ENCODE measurements around the gene PSEN1.

The PSEN1 gene

DNA sequence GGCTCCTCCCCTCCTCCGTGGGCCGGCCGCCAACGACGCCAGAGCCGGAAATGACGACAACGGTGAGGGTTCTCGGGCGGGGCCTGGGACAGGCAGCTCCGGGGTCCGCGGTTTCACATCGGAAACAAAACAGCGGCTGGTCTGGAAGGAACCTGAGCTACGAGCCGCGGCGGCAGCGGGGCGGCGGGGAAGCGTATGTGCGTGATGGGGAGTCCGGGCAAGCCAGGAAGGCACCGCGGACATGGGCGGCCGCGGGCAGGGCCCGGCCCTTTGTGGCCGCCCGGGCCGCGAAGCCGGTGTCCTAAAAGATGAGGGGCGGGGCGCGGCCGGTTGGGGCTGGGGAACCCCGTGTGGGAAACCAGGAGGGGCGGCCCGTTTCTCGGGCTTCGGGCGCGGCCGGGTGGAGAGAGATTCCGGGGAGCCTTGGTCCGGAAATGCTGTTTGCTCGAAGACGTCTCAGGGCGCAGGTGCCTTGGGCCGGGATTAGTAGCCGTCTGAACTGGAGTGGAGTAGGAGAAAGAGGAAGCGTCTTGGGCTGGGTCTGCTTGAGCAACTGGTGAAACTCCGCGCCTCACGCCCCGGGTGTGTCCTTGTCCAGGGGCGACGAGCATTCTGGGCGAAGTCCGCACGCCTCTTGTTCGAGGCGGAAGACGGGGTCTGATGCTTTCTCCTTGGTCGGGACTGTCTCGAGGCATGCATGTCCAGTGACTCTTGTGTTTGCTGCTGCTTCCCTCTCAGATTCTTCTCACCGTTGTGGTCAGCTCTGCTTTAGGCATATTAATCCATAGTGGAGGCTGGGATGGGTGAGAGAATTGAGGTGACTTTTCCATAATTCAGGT, at the start of gene PSEN1:
TSS of gene PSEN1 (plus strand) at position 121 of the 839 bp plus-strand sequence. CDS start 11,513 bp downstream, outside the sequence.
- DNase-seq (ENCODE audit: low read depth in 3 of 3), result peak; percentile 95 to 98 (median 98)

- no peak for DNase-seq (ENCODE audit: low read depth in 3 of 3)
Measured at GRCh38 chr14:73091044-73091443, 45.3 kb upstream of the PSEN1 start.

DNA sequence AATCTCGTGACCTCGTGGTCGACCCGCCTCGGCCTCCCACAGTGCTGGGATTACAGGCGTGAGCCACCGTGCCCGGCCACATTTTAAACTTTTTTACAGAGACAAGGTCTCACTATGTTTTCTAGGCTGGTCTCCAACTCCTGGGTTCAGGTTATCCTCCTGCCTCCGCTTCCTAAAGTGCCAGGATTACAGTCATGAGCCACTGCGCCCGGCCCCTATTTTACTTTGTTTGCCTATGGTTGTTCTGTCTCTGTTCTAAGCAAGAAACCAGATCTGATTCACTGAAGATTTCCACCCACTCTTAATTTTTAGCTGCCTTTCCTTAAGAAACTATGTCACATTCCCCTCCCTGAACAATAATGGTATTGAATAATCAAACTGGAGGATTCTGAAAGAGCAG, 38.9 kb upstream of the PSEN1 start:
- DNase-seq (ENCODE audit: low read depth in 3 of 3), result no peak

- DNase-seq (ENCODE audit: low read depth in 3 of 3), result no peak
Measured at GRCh38 chr14:73100334-73100733, 36.0 kb upstream of the PSEN1 start.

DNA sequence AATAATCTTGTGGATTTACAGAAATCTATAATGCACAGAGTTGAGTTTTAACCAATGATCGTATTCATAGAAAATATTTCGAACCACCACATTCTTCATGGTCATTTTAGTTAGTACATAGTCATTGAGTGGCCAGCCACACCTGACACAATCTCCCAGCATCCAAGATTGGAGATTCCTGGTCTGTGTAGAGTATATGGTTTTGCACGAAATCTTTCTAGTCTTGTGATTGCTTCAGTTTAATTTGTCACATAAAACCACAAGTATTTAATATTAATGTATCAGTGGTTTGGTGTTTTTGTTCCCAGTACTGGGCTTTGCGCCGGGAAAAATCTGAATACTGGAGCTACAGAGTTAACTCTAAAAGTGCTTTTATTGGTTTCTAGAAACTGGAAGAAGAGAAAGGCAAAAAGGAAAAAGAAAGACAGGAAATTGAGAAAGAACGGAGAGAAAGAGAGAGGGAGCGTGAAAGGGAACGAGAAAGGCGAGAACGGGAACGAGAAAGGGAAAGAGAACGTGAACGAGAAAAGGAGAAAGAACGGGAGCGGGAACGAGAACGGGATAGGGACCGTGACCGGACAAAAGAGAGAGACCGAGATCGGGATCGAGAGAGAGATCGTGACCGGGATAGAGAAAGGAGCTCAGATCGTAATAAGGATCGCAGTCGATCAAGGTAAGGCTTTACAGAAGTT, 33.4 kb upstream of the PSEN1 start:
- no peak for DNase-seq (ENCODE audit: low read depth in 3 of 3)

GRCh38 chr14:73105050-73105449, 31.3 kb upstream of the PSEN1 start:
- no peak for DNase-seq (ENCODE audit: low read depth in 3 of 3)

DNA sequence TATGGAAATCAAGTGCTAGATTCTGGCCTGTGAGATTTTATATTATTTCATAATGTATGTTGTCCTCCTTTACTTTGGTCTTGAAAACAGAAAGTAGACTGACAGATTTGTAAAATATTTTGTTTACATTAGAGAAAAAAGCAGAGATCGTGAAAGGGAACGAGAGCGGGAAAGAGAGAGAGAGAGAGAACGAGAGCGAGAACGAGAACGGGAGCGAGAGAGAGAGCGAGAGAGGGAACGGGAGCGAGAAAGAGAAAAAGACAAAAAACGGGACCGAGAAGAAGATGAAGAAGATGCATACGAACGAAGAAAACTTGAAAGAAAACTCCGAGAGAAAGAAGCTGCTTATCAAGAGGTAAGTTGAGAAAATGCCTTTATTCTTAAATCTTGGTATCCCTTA, 30.6 kb upstream of the PSEN1 start:
- no peak for DNase-seq (ENCODE audit: low read depth in 3 of 3)

DNA sequence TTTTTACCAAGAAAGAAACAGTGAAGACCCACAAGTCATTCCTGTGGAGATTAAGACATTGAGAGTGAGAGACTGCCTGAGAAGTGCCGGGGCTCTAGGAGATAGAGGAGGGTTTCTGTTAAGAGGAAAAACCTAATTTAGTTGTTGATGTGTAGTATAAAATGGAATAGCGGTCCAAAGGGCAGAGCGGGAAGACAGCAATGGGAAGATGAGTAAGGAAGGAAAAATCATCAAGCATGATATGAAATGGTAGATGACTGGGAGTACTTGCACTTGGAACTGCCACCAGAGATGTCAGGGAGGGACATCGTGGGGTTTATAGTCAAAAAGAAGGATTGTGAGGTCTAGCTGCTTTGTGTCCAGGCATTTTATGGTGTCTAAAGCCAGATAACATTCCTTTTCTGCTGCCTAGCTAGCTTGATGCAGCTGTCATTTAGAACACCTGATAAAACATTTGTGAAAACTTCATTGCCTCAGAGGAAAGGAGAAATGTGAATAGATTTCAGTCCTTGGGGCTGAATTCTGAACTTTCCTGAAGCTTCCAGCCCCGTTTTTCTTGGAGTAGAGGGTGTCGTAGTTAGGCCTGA, 20.1 kb upstream of the PSEN1 start:
- DNase-seq (ENCODE audit: low read depth in 3 of 3), result no peak

DNA sequence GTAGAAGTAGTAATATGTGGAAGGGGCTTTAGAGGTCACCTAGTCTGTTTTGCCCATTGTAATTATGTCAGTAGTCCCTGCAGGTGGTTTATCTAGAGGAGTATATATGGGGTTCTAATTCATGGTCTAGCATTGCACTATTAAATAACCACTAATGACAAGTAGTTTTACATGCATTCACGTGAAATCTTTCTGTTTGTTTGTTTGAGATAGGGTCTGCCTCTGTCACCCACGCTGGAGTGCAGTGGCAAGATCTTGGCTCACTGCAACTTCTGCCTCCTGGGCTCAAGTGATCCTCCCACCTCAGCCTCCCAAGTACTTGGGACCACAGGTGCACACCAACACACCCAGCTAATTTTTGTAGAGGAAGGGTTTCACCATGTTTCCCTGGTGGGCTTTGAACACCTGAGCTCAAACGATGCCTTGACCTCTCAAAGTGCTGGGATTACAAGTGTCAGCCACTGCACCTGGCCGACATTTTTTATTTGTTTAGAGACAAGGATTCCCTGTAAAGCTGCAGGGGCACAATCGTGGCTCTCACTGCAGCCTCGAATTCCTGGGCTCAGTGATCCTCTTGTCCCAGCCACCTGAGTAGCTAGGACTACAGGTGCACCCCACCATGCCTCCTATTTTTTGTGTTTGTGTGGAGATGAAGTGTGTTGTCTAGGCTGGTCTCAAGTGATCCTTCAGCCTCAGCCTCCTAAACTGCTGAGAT, 12.0 kb upstream of the PSEN1 start:
- DNase-seq (ENCODE audit: low read depth in 3 of 3), result no peak

GRCh38 chr14:73125169-73125588, 11.1 kb upstream of the PSEN1 start:
- no peak for DNase-seq (ENCODE audit: low read depth in 3 of 3)

- DNase-seq (ENCODE audit: low read depth in 3 of 3), result no peak
Measured at GRCh38 chr14:73125746-73126145, 10.6 kb upstream of the PSEN1 start.

- DNase-seq (ENCODE audit: low read depth in 3 of 3), result no peak
Measured at GRCh38 chr14:73133795-73134194, 2.5 kb upstream of the PSEN1 start.

- no peak for DNase-seq (ENCODE audit: low read depth in 3 of 3)
Measured at GRCh38 chr14:73136085-73136386, 271 bp upstream of the PSEN1 start.

GRCh38 chr14:73140811-73141323, 4.6 kb downstream of the PSEN1 start:
- DNase-seq (ENCODE audit: low read depth in 3 of 3), result no peak

DNA sequence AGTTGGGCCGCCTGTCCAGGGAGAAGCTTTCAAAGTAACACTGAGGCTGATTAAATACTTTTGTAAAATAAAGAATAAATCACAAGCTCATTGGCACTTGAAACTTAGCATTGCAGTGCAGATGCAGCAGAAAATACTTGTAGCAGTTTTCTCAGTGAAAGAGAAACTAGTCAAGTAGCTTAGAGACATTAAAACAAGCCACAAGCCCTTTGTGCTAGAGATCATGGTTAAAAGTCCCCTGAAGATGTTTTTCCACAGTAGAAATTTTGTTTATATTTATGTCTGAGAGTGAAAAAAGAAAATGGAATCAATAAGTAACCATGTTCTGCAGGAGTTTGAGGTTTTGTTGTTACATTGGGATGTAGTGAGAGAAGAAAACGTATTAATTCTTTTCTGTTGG, 5.9 kb downstream of the PSEN1 start:
- no peak for DNase-seq (ENCODE audit: low read depth in 3 of 3)

GRCh38 chr14:73143003-73143402, 6.7 kb downstream of the PSEN1 start:
- no peak for DNase-seq (ENCODE audit: low read depth in 3 of 3)

- no peak for DNase-seq (ENCODE audit: low read depth in 3 of 3)
Measured at GRCh38 chr14:73143617-73144016, 7.3 kb downstream of the PSEN1 start.

GRCh38 chr14:73145371-73145770, 9.1 kb downstream of the PSEN1 start:
- DNase-seq (ENCODE audit: low read depth in 3 of 3), result no peak

DNA sequence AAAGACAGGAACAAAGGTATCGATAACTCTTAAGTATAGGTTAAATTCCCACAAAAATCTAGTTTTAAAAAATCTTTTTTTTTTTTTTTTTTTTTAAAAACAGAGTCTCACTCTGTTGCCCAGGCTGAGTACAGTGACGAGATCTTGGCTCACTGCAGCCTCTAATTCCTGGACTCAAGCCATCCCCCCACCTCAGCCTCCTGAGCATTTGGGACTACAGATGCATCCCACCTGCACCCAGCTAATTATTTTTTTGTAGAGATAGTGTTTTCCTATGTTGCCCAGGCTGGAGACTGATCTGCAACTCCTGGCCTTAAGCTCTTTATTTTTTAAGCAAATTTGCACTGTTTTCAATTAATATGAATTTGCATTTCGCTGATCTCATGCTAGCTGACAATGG, 9.8 kb downstream of the PSEN1 start:
- no peak for DNase-seq (ENCODE audit: low read depth in 3 of 3)

- no peak for DNase-seq (ENCODE audit: low read depth in 3 of 3)
Measured at GRCh38 chr14:73149753-73150152, 13.4 kb downstream of the PSEN1 start.

- no peak for DNase-seq (ENCODE audit: low read depth in 3 of 3)
Measured at GRCh38 chr14:73153272-73153671, 17.0 kb downstream of the PSEN1 start.

DNA sequence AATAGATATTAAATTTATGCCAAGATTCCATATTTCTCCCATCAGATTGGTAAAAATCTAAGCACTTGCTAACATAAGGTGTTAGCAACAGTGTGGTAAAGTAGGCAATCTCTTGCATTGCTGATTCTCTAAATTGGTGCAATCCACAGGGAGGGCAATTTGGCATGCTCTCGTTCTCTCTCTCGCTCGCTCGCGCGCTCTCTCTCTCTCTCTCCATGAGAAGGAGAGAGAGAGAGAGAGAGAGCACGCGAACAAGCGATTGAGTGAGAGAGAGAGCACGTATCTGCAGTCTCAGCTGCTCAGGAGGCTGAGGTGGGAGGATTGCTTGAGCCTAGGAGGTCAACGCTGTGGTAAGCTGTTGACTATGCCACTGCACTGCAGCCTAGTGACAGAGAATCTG, 25.9 kb downstream of the PSEN1 start:
- DNase-seq (ENCODE audit: low read depth in 3 of 3), result no peak
